ENCODE results near the gene CHST8. TPM values are rescaled to one million over a fixed set of nuclear protein-coding genes. Genes with fewer than 3 reads are reported as not detected.
A peak's percentile ranks its signal among the peaks of the same experiment; 100 is the strongest.

Gene CHST8
- total and polyA plus RNA-seq, 9 donors = 0.48 to 2.5 (median 1.0) TPM; not detected in 1

DNA sequence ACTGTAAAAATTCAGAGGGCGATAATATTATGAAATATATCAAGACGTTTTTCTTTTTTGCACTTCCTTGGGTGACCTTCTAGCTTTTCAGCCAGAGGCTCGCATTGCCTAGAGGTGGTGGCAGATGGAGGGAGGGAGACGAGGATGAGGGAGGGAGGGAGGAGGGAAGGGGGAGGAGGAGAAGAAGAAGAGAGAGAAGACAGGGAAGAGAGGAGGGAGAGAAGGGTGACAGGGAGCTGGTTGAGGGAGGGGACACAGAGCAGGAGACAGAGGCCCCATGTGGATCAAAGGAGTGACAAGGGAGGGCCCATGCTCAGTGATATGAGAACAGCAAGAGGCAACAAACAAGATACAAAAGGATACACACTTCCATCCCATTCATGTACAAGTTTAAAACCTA lies 166.9 kb downstream of the CHST8 start:
- no peaks in the 10 kb centered on the region for H3K4me1 ChIP-seq (ENCODE audit: insufficient read depth)
- no peaks in the 10 kb centered on the region for H3K27me3 ChIP-seq
- H3K9me3 ChIP-seq = no peaks in the 10 kb centered on the region
- intact Hi-C loops (cut with DNase I) = loop anchor here in 2 of 4 donors (10.0 kb wide), 3 partner anchors 76 to 926 kb away; no protein-coding TSS in a partner anchor
- no peak overlapping the region for H3K4me3 ChIP-seq
- no peak overlapping the region for H3K27ac ChIP-seq
- no peak for DNase-seq
- H3K36me3 ChIP-seq = no peaks in the 10 kb centered on the region
- WGBS, 3 donors = 25 to 29% (median 29%) methylated on average over 4 of the region's 4 CpGs
- no peak for TF ChIP-seq POLR2A (IDR thresholded peaks at IDR 0.05)
- TF ChIP-seq, protein P1, sequence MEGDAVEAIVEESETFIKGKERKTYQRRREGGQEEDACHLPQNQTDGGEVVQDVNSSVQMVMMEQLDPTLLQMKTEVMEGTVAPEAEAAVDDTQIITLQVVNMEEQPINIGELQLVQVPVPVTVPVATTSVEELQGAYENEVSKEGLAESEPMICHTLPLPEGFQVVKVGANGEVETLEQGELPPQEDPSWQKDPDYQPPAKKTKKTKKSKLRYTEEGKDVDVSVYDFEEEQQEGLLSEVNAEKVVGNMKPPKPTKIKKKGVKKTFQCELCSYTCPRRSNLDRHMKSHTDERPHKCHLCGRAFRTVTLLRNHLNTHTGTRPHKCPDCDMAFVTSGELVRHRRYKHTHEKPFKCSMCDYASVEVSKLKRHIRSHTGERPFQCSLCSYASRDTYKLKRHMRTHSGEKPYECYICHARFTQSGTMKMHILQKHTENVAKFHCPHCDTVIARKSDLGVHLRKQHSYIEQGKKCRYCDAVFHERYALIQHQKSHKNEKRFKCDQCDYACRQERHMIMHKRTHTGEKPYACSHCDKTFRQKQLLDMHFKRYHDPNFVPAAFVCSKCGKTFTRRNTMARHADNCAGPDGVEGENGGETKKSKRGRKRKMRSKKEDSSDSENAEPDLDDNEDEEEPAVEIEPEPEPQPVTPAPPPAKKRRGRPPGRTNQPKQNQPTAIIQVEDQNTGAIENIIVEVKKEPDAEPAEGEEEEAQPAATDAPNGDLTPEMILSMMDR (IDR thresholded peaks at IDR 0.05) = no peak
- TF ChIP-seq EP300 (IDR thresholded peaks at IDR 0.05) = no peak

DNA sequence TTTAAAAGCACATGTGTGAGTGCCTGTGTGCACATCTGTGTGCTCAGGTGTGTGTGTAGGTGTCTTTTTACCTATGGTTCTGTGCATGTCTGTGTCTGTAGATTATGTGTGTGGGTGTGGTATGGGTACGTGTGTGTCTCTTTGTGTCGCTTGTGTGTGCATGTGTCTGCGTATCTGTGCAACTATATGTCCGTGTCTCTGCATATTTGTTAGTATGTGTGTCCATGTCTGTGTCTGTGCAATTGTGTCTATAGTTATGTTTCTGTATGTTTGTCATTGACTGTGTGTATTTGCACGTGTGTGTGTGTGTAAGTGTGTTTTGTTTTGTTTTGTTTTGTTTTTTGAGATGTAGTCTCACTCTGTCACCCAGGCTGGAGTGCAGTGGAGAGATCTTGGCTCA lies 167.6 kb downstream of the CHST8 start:
- DNase-seq = no peak
- Histone ChIP-seq H3K27me3 (no peaks in the 10 kb centered on the region), H3K36me3 (no peaks in the 10 kb centered on the region), H3K9me3 (no peaks in the 10 kb centered on the region), H3K4me1 (ENCODE audit: insufficient read depth) (peaks cover under 1% of the 10 kb centered on the region), H3K27ac (no peak overlapping the region), H3K4me3 (no peak overlapping the region)
- TF ChIP-seq, protein P1 (IDR thresholded peaks at IDR 0.05) = no peak
- TF ChIP-seq POLR2A (IDR thresholded peaks at IDR 0.05) = no peak
- WGBS, 3 donors = 81 to 84% (median 82%) methylated on average over 5 of the region's 5 CpGs
- intact Hi-C loops (cut with DNase I) = loop anchor here in 2 of 4 donors (10.0 kb wide), 3 partner anchors 75 to 925 kb away; no protein-coding TSS in a partner anchor

DNA sequence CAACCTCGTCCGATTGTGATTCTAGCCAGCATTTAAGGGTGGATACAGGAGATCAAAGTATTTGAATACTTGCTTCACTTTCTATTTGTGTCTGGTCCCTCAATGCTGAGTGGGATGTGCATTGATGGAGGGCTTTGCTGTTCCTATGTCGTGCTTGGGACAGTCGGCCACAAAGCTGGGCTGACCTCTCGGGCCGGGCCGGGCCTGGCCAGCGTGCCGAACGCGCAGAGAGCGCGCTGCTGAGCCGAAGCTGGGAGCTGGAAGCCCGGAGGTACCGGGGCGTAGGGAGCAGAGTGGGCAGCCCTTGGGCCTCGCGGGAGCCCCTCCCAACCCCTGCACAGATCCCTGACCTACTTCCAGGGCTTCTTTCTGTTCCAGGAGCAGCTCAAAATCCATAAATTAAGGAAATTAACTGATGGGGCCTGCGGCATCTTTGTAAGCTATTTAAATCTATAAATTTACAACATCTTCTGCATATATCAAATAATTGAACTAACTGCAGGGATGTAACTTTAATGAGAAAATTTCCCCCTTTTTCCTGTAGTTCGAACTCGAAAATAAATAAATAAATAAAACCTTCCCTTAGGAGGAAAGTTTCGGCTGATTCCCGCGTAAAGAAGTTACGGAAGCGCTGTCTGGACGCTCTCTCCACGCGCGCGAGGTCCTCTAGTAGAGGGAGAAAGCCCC lies 173.1 kb downstream of the CHST8 start:
- peak overlapping the region; percentile 66 for H3K4me3 ChIP-seq
- WGBS, 3 donors = 6 to 7% (median 7%) methylated on average over 32 of the region's 32 CpGs
- H3K4me1 ChIP-seq (ENCODE audit: insufficient read depth) = peaks cover 9% of the 10 kb centered on the region
- H3K9me3 ChIP-seq = no peaks in the 10 kb centered on the region
- no peaks in the 10 kb centered on the region for H3K27me3 ChIP-seq
- TF ChIP-seq POLR2A (IDR thresholded peaks at IDR 0.05) (no peak), EP300 (IDR thresholded peaks at IDR 0.05) (no peak)
- TF ChIP-seq, protein P1 (IDR thresholded peaks at IDR 0.05) = no peak
- no peaks in the 10 kb centered on the region for H3K36me3 ChIP-seq
- peak; percentile 39 to 68 (median 61) for DNase-seq
- intact Hi-C loops (cut with DNase I) = loop anchor here in 1 of 4 donors (5.0 kb wide), 1 partner anchor 82 kb away; no protein-coding TSS in a partner anchor
- H3K27ac ChIP-seq = peak overlapping the region; percentile 82 to 99

- Histone ChIP-seq H3K27ac (peak overlapping the region; percentile 82 to 99), H3K27me3 (no peaks in the 10 kb centered on the region), H3K4me3 (peak overlapping the region; percentile 66), H3K4me1 (ENCODE audit: insufficient read depth) (peaks cover 9% of the 10 kb centered on the region), H3K36me3 (no peaks in the 10 kb centered on the region), H3K9me3 (no peaks in the 10 kb centered on the region)
- intact Hi-C loops (cut with DNase I) = loop anchor here in 1 of 4 donors (5.0 kb wide), 1 partner anchor 82 kb away; no protein-coding TSS in a partner anchor
- TF ChIP-seq POLR2A (IDR thresholded peaks at IDR 0.05) (peak; percentile 66), EP300 (IDR thresholded peaks at IDR 0.05) (peak; percentile 44)
- TF ChIP-seq, protein P1 (IDR thresholded peaks at IDR 0.05) = peak; percentile 88 to 92 (median 89)
- peak; percentile 87 to 94 (median 91) for DNase-seq
- WGBS, 3 donors = 0 to 1% (median 1%) methylated on average over 40 to 92 of the region's 92 CpGs
Measured at GRCh38 chr19:33795370-33796163, 173.8 kb downstream of the CHST8 start.
